Endometrium (tissue), 2 donors: Measurements from ENCODE around the gene BRF1.
"Not testable (repeated sequence)": the region's sequence is repeated elsewhere in the genome, so short reads cannot be mapped to it uniquely, and the experiment has no call there.

Source experiments
- FAIRE-seq: peaks from 2 replicates; lab custom pipeline; 2012; peaks lifted over from hg19 to GRCh38; lab: Jason Lieb, UNC
- donor health status: control.
- donor health status: control.

Gene BRF1

GRCh38 chr14:105315211-105315721 is 14.5 kb upstream of the BRF1 start:
- no peak for FAIRE-seq

- no peak for FAIRE-seq
These were observed 13.7 kb upstream of the BRF1 start, which contains the start of gene PACS2 for GRCh38 chr14:105314287-105315200. PACS2 (plus strand) TSS chr14:105314748; CDS start chr14:105314919, 171 bp downstream.

DNA sequence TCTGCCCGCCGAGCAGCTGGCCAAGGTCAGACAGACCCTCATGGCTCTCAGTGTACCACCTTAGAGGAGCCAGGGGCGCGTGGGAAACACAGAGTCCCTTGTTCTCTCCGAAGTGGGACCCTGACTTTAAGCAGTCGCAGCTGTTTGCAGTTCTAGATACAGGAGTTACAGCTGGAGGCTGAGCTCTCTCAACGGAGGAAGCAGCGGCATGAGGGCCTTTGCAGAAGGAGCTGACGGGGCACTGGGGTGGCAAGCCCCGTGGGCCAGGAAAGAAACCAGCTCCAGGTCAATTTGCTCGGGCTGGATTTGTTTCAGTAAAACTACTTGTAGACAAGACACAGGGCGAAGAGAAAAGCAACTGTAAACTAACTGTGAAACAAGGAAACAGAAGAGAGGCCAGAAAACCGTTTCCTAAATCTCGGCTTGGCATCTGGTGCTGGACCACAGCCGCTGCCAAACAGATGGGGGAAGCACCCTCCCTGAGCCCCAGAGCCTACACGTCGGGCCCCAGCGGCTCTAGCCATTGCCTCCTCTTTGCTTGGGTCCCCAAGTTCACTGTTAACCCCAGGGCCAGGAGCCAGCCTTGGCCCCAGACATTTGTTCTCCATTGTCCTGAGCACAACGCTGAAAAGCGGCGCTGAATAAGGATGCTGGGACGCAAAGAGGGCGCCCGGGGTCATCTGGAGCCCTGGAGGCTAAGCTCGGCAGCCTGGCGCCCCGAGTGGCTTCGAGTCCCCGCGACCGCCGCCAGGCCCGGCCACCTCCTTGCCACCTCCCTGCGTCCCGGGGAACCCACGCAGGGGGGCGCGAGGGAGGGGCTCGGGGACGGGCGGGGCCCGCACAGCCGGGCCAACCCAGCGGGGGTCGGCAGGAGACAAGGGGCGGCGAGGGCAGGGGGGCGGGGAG is 12.8 kb upstream of the BRF1 start:
- FAIRE-seq = no peak

DNA sequence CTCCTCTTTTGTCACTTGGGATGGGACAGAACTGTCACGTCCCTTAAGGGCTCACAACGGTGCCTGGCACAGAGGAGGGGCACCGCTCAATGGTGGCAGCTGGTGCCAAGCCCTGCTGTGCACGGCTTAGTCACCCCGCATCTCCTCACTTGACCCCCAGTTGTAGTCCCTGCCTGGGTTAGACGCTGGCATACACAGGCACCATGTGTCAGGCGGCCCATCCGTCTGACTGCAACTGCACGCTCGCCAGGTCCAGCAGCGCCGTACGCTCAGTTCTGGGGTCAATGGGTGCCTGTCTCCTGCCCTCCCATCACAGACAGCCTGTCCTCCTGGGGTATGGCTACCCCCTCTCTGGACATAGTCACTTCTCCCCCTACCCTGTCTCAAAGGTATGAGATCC is 12.2 kb upstream of the BRF1 start:
- no peak for FAIRE-seq

GRCh38 chr14:105311838-105312237 is 11.0 kb upstream of the BRF1 start:
- no peak for FAIRE-seq

- FAIRE-seq = no peak
These were observed 8.6 kb upstream of the BRF1 start for GRCh38 chr14:105309371-105309770.

DNA sequence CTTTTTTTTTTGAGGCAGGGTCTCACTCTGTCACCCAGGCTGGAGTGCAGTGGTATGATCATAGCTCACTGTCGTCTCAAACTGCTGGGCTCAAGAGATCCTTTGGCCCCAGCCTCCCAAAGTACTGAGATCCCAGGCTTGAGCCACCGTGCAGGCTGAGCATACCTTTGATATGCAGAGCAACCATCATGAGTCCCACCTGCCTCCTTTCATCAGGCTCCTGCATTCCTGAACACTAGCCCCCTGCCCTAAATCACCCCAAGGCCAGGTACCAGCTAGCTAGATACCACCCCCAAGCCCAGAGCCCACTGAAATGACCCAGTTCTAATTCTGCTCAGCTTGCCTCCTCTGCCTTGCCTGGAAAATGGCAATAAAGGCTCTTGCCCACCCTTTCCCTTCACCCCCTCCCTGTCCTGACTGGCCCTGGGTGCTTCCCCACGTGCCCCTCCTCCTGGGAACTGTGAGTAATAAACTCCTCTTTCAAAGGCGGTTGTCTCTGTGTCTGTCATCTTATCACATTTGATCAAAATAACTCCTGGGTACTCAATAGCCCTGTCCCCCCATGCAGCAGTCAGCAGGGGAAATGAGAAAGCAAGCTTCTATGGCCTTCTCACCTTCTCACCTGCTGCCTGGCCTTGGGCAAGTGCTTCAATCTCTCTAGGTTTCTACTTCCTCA is 6.4 kb upstream of the BRF1 start:
- FAIRE-seq = no peak

- FAIRE-seq = no peak
These were observed 5.0 kb upstream of the BRF1 start for GRCh38 chr14:105305791-105306190.

DNA sequence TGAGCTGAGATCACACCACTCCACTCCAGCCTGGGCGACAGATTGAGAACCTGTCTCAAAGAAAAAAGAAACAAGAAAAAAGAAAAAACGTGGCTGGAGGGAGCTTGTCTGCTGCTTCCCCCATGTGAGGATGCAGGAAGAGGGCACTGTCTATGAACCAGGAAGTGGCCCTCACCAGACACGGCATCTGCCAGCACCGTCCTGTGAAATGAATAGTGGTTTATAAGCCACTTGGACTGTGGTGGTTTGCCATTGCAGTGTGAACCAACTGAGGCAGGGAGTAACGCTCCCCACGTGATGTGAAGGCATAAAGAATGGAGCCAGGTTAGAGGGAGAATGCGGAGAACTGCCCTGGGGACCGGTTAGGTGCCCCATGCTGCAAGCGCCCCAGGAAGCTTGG is 4.5 kb upstream of the BRF1 start:
- FAIRE-seq = no peak

DNA sequence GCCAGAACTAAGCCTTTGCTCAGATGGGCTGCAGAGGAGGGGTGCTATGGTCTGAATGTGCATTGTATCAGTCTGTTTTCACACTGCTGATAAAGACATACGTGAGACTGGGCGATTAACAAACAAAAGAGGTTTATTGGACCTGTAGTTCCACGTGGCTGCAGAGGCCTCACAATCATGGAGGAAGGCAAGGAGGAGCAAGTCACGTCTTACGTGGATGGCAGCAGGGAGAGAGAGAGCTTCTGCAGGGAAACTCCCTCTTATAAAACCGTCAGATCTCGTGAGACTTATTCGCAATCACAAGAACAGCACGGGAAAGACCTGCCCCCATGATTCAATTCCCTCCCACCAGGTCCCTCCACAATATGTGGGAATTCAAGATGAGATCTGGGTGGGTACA is 3.8 kb upstream of the BRF1 start:
- FAIRE-seq = no peak

DNA sequence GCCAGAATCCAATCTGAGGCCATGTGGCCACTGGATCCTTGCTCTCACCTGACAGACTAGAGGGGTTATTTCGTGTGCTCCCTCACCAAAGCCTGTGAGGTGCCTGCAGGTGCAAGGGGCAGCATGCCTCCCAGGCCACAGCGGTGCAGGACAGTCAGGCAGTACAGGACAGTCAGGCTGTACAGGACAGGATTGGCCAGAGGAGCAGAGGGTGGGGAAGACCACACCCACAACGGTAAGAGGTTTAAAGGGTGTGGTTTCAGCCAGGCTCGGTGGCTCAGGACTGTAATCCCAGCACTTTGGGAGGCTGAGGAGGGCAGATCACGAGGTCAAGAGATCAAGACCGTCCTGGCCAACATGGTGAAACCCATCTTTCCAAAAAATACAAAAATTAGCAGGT is 3.1 kb upstream of the BRF1 start:
- no peak for FAIRE-seq

DNA sequence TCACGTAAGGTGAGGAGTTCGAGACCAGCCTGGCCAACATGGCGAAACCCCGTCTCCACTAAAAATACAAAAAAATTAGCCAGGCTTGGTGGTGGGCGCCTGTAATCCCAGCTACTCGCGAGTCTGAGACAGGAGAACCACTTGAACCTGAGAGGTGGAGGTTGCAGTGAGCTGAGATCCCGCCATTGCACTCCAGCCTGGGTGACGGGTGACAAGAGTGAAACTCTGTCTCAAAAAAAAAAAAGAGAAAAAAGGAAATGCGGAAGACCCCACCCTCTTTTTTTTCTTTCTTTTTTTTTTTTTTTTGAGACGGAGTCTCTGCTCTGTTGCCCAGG is 1.1 kb upstream of the BRF1 start:
- FAIRE-seq = not testable (repeated sequence)

DNA sequence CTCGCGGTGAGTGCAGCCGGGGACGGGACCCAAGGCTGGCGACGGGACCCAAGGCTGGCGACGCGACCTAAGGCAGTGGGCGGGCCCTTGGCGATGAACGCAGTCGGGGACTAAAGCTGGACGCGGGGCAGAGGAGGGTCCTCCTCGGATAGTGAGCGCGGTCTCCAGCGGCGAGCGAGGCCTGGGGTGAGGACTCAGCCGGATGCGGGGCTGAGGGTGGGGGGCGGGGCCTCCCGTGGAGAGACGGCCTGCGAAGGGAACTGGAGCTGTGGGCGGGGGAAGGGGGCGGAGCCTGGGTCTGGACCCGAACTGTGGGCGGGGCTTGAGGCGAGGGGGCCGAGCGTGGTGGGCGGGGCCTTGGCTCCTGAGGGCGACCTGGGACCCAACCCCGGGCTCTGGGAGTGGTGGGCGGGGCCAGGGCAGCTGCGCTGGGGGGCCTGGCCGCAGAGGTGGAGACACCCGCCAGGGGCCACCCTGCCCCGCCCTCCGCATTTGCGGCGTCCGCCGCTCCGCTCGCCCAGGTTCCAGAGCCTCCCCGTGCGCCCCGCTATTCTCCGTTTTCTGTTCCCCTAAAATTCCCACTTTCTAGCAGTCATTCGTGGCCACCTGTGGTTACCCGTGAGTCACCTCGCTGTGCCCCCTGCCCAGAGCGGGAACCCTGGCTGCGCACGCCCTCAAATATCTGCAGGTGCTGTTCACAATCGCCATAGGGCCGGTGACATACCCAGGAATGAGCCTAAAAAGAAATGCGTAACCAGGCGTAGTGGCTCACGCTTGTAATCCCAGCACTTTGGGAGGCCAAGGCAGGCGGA is 508 bp upstream of the BRF1 start:
- FAIRE-seq = no peak

GRCh38 chr14:105299654-105300541 is 903 bp downstream of the BRF1 start:
- FAIRE-seq = no peak

DNA sequence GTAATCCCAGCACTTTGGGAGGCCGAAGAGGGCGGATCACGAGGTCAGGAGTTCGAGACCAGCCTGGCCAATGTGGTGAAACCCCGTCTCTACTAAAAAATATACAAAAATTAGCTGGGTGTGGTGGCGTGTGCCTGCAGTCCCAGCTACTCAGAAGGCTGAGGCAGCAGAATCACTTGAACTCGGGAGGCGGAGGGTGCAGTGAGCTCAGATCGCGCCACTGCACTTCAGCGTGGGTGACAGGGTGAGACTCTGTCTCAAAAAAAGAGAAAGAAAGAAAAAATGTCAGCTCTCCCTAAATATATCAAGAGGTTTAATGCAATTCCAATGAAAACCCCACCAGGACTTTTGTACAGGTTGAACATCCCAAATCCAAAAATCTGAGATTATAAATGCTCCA is 3.5 kb downstream of the BRF1 start:
- FAIRE-seq = not testable (repeated sequence)

GRCh38 chr14:105294142-105294597 is 6.6 kb downstream of the BRF1 start:
- FAIRE-seq = no peak

- no peak for FAIRE-seq
These were observed 7.7 kb downstream of the BRF1 start for GRCh38 chr14:105292826-105293711.

DNA sequence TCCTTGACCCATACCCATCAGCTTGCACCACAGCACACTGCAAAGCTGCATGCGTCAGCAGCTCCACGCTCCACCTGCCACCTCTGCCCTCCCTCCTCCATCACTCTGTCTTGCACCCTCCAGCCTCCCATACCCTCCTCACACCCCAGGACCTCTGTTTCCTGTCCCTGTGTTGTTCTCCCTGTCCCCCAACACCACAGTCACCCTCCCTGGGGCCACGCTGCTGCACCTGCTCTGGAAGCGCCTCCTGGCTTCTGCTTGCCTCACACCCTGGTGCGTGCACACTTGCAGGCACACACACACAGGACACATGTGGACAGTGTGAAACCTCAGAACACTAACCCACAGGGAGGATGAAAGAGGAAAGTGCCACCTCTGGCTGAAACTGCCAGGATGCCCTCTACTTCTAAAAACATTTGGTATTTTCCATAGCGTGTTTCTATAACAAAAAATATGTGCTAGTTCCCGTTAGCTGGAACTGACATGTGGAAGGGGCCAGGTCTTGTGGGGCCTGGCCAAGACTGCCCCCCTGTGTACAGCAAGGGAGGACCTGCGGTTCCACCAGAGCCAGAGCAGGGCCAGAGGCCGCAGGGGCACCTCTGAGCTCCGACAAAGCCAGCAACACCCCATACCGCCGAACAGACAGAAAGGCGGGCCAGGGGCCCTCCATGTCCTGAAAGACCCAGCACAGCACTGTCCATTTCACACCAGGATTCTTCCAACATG is 10.0 kb downstream of the BRF1 start:
- FAIRE-seq = no peak

- FAIRE-seq = not testable (repeated sequence)
These were observed 11.9 kb downstream of the BRF1 start for GRCh38 chr14:105288936-105289335.
